ENCODE data around the gene SYCP3.

Gene SYCP3

DNA sequence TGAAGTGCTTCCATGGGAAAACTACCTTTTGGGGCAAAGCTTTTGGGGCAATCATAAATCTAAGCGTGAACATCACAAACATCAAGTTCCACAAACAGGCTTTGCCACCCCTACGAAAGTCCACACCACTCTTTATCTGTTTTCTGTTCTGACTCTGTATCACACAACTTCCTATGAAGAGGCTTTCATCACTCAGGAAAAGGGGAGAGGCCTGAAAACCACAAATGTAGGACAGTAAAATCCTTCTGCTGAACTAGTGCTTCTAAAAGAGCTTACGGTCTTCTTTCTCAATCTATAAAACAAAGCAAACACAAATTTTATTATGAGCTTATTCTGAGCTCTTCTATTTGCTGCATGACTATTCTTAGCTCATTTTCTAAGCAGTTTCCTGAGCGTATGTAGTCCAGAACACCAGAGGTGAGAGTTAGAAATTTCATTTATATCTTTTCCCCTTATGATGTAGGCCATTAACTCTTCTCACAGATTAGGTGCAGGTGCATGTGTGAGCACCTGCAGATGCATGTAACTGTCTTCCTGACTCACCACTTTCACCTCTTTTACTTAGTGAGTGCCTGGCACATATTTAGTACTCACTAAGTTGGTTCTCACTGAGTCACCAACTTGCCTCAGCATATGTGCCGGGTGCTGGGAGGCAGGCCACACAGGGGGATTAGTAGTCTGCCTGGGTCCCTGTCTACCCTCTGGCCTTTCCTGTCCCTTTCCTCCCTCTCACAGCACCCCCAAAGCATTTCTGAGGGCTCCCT lies 32.9 kb upstream of the SYCP3 start:
- Histone ChIP-seq H3K27me3 (ENCODE audit: insufficient read depth, insufficient read length) (no peaks in the 10 kb centered on the region), H3K9me3 (ENCODE audit: insufficient read depth, low read length) (no peaks in the 10 kb centered on the region), H3K9ac (ENCODE audit: insufficient read length, low read depth) (no peak overlapping the region), H3K4me3 (ENCODE audit: insufficient read length, low read depth) (no peak overlapping the region), H3K36me3 (ENCODE audit: insufficient read depth, insufficient read length, low read length) (peaks cover 21% of the 10 kb centered on the region), H3K4me1 (ENCODE audit: insufficient read depth, insufficient read length) (no peaks in the 10 kb centered on the region)
- no peak for TF ChIP-seq ZNF274 (IDR thresholded peaks at IDR 0.05; ENCODE audit: low read depth, low read length)
- TF ChIP-seq SUZ12 (IDR thresholded peaks at IDR 0.05; ENCODE audit: extremely low read depth, insufficient read depth, insufficient read length) = no peak
- no peak for DNase-seq (ENCODE audit: low read depth, low spot score)

DNA sequence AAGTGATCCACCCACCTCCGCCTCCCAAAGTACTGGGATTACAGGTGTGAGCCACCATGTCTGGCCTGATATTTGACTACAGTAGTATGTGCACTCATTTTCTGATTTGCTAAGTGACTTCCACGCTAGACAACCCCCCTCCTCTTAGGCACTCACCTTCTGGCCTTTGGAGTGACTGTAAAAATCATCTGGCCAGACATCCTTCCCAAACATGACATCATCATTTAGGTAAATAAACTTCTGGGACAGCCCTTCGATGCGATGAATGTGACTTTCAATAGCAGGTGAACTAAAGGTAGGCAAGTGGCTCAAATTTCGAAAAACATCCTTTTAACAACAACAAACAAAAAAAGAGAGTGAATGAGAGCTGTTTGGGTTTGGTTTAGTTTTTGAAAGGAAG lies 30.6 kb upstream of the SYCP3 start:
- H3K27me3 ChIP-seq (ENCODE audit: insufficient read depth, insufficient read length) = no peaks in the 10 kb centered on the region
- DNase-seq (ENCODE audit: low read depth, low spot score) = no peak
- no peak overlapping the region for H3K4me3 ChIP-seq (ENCODE audit: insufficient read length, low read depth)
- peaks cover 22% of the 10 kb centered on the region for H3K36me3 ChIP-seq (ENCODE audit: insufficient read depth, insufficient read length, low read length)
- no peak for TF ChIP-seq ZNF274 (IDR thresholded peaks at IDR 0.05; ENCODE audit: low read depth, low read length)
- TF ChIP-seq YY1 (IDR thresholded peaks at IDR 0.05; ENCODE audit: insufficient read depth, insufficient read length) = no peak
- no peak for TF ChIP-seq SUZ12 (IDR thresholded peaks at IDR 0.05; ENCODE audit: extremely low read depth, insufficient read depth, insufficient read length)
- no peaks in the 10 kb centered on the region for H3K9me3 ChIP-seq (ENCODE audit: insufficient read depth, low read length)
- no peaks in the 10 kb centered on the region for H3K4me1 ChIP-seq (ENCODE audit: insufficient read depth, insufficient read length)
- H3K9ac ChIP-seq (ENCODE audit: insufficient read length, low read depth) = no peak overlapping the region

DNA sequence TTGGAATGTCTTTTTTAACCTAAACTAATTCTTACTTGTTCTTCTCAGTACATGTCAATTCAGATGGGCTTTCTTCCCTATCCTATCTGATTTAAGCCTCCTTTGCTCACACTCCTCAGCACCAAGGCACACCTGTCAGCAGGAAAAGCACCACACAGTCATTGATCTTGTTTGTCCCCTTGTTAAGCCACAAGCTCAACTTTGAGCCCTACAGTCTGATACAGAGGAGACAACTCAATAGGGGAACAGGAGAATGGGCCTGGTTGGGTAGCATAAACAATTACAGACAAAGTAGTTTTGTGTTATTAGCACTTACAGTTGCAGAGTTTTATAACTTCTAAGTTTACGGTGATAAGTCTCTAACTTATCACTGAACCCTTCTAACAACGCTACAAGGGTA lies 29.5 kb upstream of the SYCP3 start:
- TF ChIP-seq ZNF274 (IDR thresholded peaks at IDR 0.05; ENCODE audit: low read depth, low read length) (no peak), SUZ12 (IDR thresholded peaks at IDR 0.05; ENCODE audit: extremely low read depth, insufficient read depth, insufficient read length) (no peak), YY1 (IDR thresholded peaks at IDR 0.05; ENCODE audit: insufficient read depth, insufficient read length) (no peak)
- no peaks in the 10 kb centered on the region for H3K4me1 ChIP-seq (ENCODE audit: insufficient read depth, insufficient read length)
- H3K9me3 ChIP-seq (ENCODE audit: insufficient read depth, low read length) = no peaks in the 10 kb centered on the region
- H3K36me3 ChIP-seq (ENCODE audit: insufficient read depth, insufficient read length, low read length) = peaks cover 22% of the 10 kb centered on the region
- H3K27me3 ChIP-seq (ENCODE audit: insufficient read depth, insufficient read length) = no peaks in the 10 kb centered on the region
- no peak overlapping the region for H3K4me3 ChIP-seq (ENCODE audit: insufficient read length, low read depth)
- no peak overlapping the region for H3K9ac ChIP-seq (ENCODE audit: insufficient read length, low read depth)
- no peak for DNase-seq (ENCODE audit: low read depth, low spot score)

DNA sequence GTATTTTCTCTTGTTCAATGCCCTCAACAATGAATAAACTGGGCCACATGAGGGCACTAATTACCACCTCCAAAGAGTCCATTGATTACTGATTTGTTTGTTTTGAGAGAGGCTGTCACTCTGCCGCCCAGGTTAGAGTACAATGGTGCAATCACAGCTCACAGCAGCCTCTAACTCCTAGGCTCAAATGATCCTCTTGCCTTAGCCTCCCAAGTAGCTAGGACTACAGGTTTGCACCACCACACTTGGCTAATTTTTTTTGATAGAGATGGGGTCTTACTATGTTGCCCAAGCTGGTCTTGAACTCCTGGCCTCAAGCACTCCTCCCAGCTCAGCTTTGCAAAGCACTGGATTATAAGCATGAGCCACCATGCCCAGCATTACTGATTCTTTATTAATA lies 28.3 kb upstream of the SYCP3 start:
- no peak overlapping the region for H3K9ac ChIP-seq (ENCODE audit: insufficient read length, low read depth)
- no peaks in the 10 kb centered on the region for H3K27me3 ChIP-seq (ENCODE audit: insufficient read depth, insufficient read length)
- TF ChIP-seq SUZ12 (IDR thresholded peaks at IDR 0.05; ENCODE audit: extremely low read depth, insufficient read depth, insufficient read length) (no peak), YY1 (IDR thresholded peaks at IDR 0.05; ENCODE audit: insufficient read depth, insufficient read length) (no peak), ZNF274 (IDR thresholded peaks at IDR 0.05; ENCODE audit: low read depth, low read length) (no peak)
- DNase-seq (ENCODE audit: low read depth, low spot score) = no peak
- H3K9me3 ChIP-seq (ENCODE audit: insufficient read depth, low read length) = no peaks in the 10 kb centered on the region
- H3K36me3 ChIP-seq (ENCODE audit: insufficient read depth, insufficient read length, low read length) = peaks cover 27% of the 10 kb centered on the region
- no peak overlapping the region for H3K4me3 ChIP-seq (ENCODE audit: insufficient read length, low read depth)
- no peaks in the 10 kb centered on the region for H3K4me1 ChIP-seq (ENCODE audit: insufficient read depth, insufficient read length)

DNA sequence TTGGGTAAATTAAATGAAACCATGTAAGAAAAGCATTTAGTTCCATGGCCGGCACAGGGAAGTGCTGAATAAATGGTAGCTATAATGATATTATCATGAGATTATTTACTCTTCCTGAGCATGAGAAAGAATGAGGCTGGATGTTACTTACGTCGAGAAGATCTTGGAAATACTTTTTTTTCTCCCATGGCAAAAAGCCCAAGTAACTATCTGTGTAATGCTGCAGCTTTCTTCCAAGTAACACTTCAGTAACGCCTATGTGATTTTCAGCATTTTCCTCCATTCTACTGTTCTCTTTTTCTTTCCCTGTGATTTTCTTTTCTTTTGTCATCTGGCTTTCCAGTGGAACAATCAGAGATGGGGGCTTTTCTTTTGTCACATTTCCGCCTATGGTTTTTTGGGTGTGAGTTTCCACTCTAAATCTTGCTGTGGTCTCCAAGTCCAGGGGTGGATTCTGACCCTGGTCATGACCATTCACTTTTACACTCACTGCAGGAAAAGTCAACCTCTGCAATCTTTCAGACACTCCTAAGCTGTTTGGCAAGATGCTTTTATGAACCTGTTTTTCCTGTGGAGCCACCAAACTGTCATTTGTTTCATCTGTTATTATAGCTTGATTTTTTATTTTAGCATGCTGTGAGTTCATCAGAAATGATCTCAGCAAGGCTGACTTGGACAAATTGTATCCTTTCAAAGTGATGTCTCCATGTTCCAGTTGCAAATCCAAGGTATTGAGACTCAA lies 25.0 kb upstream of the SYCP3 start:
- DNase-seq (ENCODE audit: low read depth, low spot score) = no peak
- Histone ChIP-seq H3K9me3 (ENCODE audit: insufficient read depth, low read length) (no peaks in the 10 kb centered on the region), H3K4me3 (ENCODE audit: insufficient read length, low read depth) (no peak overlapping the region), H3K9ac (ENCODE audit: insufficient read length, low read depth) (no peak overlapping the region), H3K4me1 (ENCODE audit: insufficient read depth, insufficient read length) (no peaks in the 10 kb centered on the region), H3K36me3 (ENCODE audit: insufficient read depth, insufficient read length, low read length) (peaks cover 31% of the 10 kb centered on the region), H3K27me3 (ENCODE audit: insufficient read depth, insufficient read length) (no peaks in the 10 kb centered on the region)
- TF ChIP-seq ZNF274 (IDR thresholded peaks at IDR 0.05; ENCODE audit: low read depth, low read length) (no peak), SUZ12 (IDR thresholded peaks at IDR 0.05; ENCODE audit: extremely low read depth, insufficient read depth, insufficient read length) (no peak), YY1 (IDR thresholded peaks at IDR 0.05; ENCODE audit: insufficient read depth, insufficient read length) (no peak)

DNA sequence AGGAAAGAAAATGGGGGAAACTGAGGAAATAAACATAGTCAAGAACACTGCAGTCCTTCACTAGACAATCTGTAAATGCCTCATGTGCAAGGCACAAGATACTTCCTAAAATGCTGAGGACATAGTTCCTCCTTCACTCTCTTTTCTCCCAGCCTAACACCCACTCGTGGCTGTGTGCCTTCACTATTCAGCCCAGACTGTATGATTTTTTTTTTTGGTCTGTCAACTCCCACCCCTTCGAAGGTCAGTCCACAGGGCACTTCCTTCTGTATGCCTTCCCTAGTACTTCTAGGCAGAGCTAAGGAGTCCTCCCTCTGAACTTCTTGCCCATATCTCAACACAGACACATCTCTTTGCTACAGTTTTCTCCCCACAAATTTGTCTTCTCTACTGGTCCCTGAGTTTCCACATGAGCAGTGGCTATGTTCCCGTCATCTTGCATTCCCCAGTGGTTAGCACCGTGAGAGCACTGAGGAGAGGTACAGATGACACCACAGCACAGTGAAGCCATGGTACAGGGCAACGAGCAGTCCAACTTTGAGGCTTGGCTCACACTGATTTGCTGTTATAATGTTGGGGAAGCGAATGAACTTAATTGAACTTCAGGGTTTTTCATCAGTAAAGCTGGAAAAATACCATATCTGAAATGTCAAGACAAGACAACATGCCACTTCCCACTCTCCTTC lies 24.1 kb upstream of the SYCP3 start:
- peaks cover 34% of the 10 kb centered on the region for H3K36me3 ChIP-seq (ENCODE audit: insufficient read depth, insufficient read length, low read length)
- no peaks in the 10 kb centered on the region for H3K4me1 ChIP-seq (ENCODE audit: insufficient read depth, insufficient read length)
- TF ChIP-seq SUZ12 (IDR thresholded peaks at IDR 0.05; ENCODE audit: extremely low read depth, insufficient read depth, insufficient read length) (no peak), YY1 (IDR thresholded peaks at IDR 0.05; ENCODE audit: insufficient read depth, insufficient read length) (no peak), ZNF274 (IDR thresholded peaks at IDR 0.05; ENCODE audit: low read depth, low read length) (no peak)
- H3K9ac ChIP-seq (ENCODE audit: insufficient read length, low read depth) = no peak overlapping the region
- no peak overlapping the region for H3K4me3 ChIP-seq (ENCODE audit: insufficient read length, low read depth)
- no peaks in the 10 kb centered on the region for H3K9me3 ChIP-seq (ENCODE audit: insufficient read depth, low read length)
- no peaks in the 10 kb centered on the region for H3K27me3 ChIP-seq (ENCODE audit: insufficient read depth, insufficient read length)
- DNase-seq (ENCODE audit: low read depth, low spot score) = no peak

DNA sequence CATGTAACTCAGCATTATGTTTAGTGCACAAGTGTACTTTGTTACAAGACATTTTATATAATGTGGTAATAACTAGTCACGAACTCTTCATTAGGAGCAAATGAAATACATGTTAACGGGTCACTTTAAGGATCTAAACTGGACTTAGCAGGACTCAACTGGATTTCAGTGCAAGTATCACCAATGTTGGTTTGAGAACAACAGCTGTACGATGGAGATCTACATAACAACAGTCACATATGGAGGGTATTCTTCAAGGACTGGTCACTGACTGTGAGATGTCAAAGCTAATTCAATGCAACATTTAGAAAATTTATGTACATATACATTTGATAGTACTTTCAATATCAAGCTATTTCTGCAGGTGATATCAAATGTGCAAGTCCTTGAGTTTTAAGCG lies 22.5 kb upstream of the SYCP3 start:
- Histone ChIP-seq H3K27me3 (ENCODE audit: insufficient read depth, insufficient read length) (no peaks in the 10 kb centered on the region), H3K4me1 (ENCODE audit: insufficient read depth, insufficient read length) (no peaks in the 10 kb centered on the region), H3K9ac (ENCODE audit: insufficient read length, low read depth) (no peak overlapping the region), H3K4me3 (ENCODE audit: insufficient read length, low read depth) (no peak overlapping the region), H3K9me3 (ENCODE audit: insufficient read depth, low read length) (no peaks in the 10 kb centered on the region), H3K36me3 (ENCODE audit: insufficient read depth, insufficient read length, low read length) (peaks cover 30% of the 10 kb centered on the region)
- TF ChIP-seq SUZ12 (IDR thresholded peaks at IDR 0.05; ENCODE audit: extremely low read depth, insufficient read depth, insufficient read length) = no peak
- no peak for TF ChIP-seq YY1 (IDR thresholded peaks at IDR 0.05; ENCODE audit: insufficient read depth, insufficient read length)
- TF ChIP-seq ZNF274 (IDR thresholded peaks at IDR 0.05; ENCODE audit: low read depth, low read length) = no peak
- DNase-seq (ENCODE audit: low read depth, low spot score) = no peak
